Endothelial cell (in vitro differentiated cells): ENCODE results near the gene SPOCK1. TPM values are rescaled to one million over a fixed set of nuclear protein-coding genes. Genes with fewer than 3 reads are reported as not detected.
"Not testable (repeated sequence)": the region's sequence is repeated elsewhere in the genome, so short reads cannot be mapped to it uniquely, and the experiment has no call there.

ENCODE experiments used
- DNase-seq: peaks from one replicate; pipeline ENCODE4 v3.0.0; 2021; ENCODE audit warnings: low spot score
- H3K27ac Mint-ChIP-seq: one replicate; pipeline ENCODE4 v1.8.0; 2021; ENCODE audit warnings: mixed read lengths, inconsistent platforms; ENCODE audit not compliant: unreplicated experiment
- H3K27me3 Mint-ChIP-seq: one replicate; pipeline ENCODE4 v1.8.0; 2021; ENCODE audit warnings: mild to moderate bottlenecking, moderate library complexity, mixed read lengths, inconsistent platforms; ENCODE audit not compliant: unreplicated experiment
- H3K36me3 Mint-ChIP-seq: one replicate; pipeline ENCODE4 v1.8.0; 2021; ENCODE audit warnings: mild to moderate bottlenecking, low read depth, mixed read lengths, inconsistent platforms; ENCODE audit not compliant: unreplicated experiment
- H3K4me1 Mint-ChIP-seq: one replicate; pipeline ENCODE4 v1.8.0; 2021; ENCODE audit warnings: mild to moderate bottlenecking, mixed read lengths, inconsistent platforms; ENCODE audit not compliant: unreplicated experiment
- H3K4me3 Mint-ChIP-seq: one replicate; pipeline ENCODE4 v1.8.0; 2021; ENCODE audit warnings: mild to moderate bottlenecking, mixed read lengths, inconsistent platforms; ENCODE audit not compliant: unreplicated experiment
- H3K9me3 Mint-ChIP-seq: one replicate; pipeline ENCODE4 v1.8.0; 2021; ENCODE audit warnings: mixed read lengths, inconsistent platforms; ENCODE audit not compliant: unreplicated experiment
- total RNA-seq: library from RNA; stranded (reverse); fragmentation: NEBNext Ultra II Directional; extraction: Animal tissue kit (Norgen Biotek cat#: 25700); gene quantifications from one replicate; pipeline ENCODE4 v1.2.1, GENCODE V29; 2021; ENCODE audit not compliant: unreplicated experiment
- TF ChIP-seq, protein P1 (sequence below): fragments of 200-600 bp; sonication (generic); IDR thresholded peaks from one replicate; pipeline ENCODE4 v1.5.0; 2021; ENCODE audit warnings: antibody characterized with exemption; ENCODE audit not compliant: unreplicated experiment

The SPOCK1 gene
- total RNA-seq, 1 donor from 2014 or later, result 8.7 TPM

- H3K4me3 Mint-ChIP-seq, result no peak overlapping the region
- H3K36me3 Mint-ChIP-seq, result no peaks in the 10 kb centered on the region
- no peaks in the 10 kb centered on the region for H3K9me3 Mint-ChIP-seq
- peaks cover 6% of the 10 kb centered on the region for H3K27me3 Mint-ChIP-seq
- peaks cover 8% of the 10 kb centered on the region for H3K4me1 Mint-ChIP-seq
- TF ChIP-seq, protein P1, sequence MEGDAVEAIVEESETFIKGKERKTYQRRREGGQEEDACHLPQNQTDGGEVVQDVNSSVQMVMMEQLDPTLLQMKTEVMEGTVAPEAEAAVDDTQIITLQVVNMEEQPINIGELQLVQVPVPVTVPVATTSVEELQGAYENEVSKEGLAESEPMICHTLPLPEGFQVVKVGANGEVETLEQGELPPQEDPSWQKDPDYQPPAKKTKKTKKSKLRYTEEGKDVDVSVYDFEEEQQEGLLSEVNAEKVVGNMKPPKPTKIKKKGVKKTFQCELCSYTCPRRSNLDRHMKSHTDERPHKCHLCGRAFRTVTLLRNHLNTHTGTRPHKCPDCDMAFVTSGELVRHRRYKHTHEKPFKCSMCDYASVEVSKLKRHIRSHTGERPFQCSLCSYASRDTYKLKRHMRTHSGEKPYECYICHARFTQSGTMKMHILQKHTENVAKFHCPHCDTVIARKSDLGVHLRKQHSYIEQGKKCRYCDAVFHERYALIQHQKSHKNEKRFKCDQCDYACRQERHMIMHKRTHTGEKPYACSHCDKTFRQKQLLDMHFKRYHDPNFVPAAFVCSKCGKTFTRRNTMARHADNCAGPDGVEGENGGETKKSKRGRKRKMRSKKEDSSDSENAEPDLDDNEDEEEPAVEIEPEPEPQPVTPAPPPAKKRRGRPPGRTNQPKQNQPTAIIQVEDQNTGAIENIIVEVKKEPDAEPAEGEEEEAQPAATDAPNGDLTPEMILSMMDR, result no peak
- no peak overlapping the region for H3K27ac Mint-ChIP-seq
- DNase-seq, result no peak
Measured at GRCh38 chr5:137502632-137503031, 3.5 kb upstream of the SPOCK1 start.

DNA sequence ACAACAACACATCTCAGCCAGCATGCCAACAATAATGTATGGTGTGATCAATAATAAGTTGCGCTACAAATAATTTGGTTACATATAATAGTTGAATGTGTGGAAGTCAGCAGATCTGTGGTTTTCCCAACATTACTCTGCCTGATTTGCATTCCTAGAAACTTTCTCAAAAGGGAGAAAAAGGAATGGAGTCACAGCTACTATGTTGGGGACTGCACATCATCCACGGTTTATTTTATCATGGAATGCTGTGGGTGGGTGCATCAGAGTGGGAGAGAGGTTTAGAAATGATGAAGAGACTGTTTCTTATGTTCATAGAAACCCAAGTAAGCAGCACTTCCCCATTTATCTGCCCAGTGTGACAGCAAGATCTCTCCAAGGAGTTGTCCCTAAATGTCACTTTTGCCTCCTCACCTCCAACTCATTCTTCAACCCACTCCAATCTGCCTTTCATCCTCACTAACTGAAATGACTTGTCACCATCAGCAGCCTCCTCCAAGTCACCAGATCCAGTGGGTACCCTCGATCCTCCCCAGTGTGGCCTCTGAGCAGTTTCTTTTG lies 2.8 kb upstream of the SPOCK1 start:
- H3K27me3 Mint-ChIP-seq, result peaks cover 7% of the 10 kb centered on the region
- no peaks in the 10 kb centered on the region for H3K9me3 Mint-ChIP-seq
- H3K36me3 Mint-ChIP-seq, result no peaks in the 10 kb centered on the region
- TF ChIP-seq, protein P1, result no peak
- DNase-seq, result no peak
- no peak overlapping the region for H3K4me3 Mint-ChIP-seq
- H3K27ac Mint-ChIP-seq, result no peak overlapping the region
- H3K4me1 Mint-ChIP-seq, result peaks cover 8% of the 10 kb centered on the region

GRCh38 chr5:137501226-137501625 lies 2.1 kb upstream of the SPOCK1 start:
- TF ChIP-seq, protein P1, result no peak
- peaks cover 7% of the 10 kb centered on the region for H3K27me3 Mint-ChIP-seq
- H3K36me3 Mint-ChIP-seq, result no peaks in the 10 kb centered on the region
- DNase-seq, result no peak
- H3K4me1 Mint-ChIP-seq, result peaks cover 8% of the 10 kb centered on the region
- no peaks in the 10 kb centered on the region for H3K9me3 Mint-ChIP-seq
- no peak overlapping the region for H3K4me3 Mint-ChIP-seq
- H3K27ac Mint-ChIP-seq, result no peak overlapping the region

DNA sequence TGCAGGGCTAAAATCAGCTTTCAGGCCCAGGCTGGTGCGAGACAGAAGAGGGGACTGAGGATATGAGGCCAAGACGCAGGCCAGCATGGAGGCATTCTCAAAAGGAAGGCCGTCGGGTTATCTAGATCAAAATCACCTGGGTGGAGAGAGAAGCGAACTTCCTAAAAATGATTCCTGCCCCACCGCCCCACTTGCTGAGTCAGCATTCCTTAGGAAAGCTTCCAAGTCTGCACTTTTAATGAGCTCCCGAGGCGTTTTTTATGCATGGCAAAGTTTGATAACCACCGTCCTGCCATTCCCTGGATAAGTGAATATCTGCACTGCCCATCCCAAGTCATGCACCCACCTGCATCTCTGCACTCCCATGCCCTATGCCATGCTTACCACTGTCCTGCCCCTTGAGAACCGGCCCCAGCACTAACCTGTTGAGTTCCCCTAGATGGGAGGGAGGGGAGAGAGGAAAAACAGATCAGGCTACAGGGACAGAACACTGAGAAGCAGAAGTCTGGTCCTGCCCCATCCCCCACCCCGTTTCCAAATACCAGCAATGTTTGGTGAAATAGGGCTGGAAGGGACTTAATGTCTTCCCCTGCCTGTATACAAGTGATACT lies 1.6 kb upstream of the SPOCK1 start:
- no peak overlapping the region for H3K27ac Mint-ChIP-seq

GRCh38 chr5:137499506-137499847 lies 351 bp upstream of the SPOCK1 start:
- H3K27me3 Mint-ChIP-seq, DNase-seq, H3K4me3 Mint-ChIP-seq, H3K27ac Mint-ChIP-seq, H3K4me1 Mint-ChIP-seq, H3K36me3 Mint-ChIP-seq, H3K9me3 Mint-ChIP-seq: not testable (repeated sequence)

More for the DNA sequence above, 1.6 kb upstream of the SPOCK1 start:
- H3K4me3 Mint-ChIP-seq, result no peak overlapping the region
- peaks cover 8% of the 10 kb centered on the region for H3K4me1 Mint-ChIP-seq
- peaks cover 7% of the 10 kb centered on the region for H3K27me3 Mint-ChIP-seq
- TF ChIP-seq, protein P1, result no peak
- no peak for DNase-seq
- H3K36me3 Mint-ChIP-seq, result no peaks in the 10 kb centered on the region
- no peaks in the 10 kb centered on the region for H3K9me3 Mint-ChIP-seq
